Endothelial cell of umbilical vein (primary cell): ENCODE results near the gene ERAP2. TPM values are rescaled to one million over a fixed set of nuclear protein-coding genes. Genes with fewer than 3 reads are reported as not detected.

Experiments used
- BruUV-seq: library from RNA; stranded (reverse); fragments of 400-500 nt; replicated peaks from 2 replicates; lab custom pipeline; 2021; lab: Mats Ljungman, UMichigan
- CTCF ChIA-PET: fragments of 300-600, 350-600 bp; sonication (Branson Sonifier 250); formaldehyde crosslinking; loops from one replicate; lab custom pipeline; 2021; ENCODE audit warnings: antibody characterized with exemption, inconsistent platforms; lab: Charles Lee
- POLR2A ChIA-PET: fragments of 300-600, 350-600 bp; sonication (Branson Sonifier 250); formaldehyde crosslinking; loops from one replicate; lab custom pipeline; 2021; ENCODE audit warnings: antibody characterized with exemption, inconsistent platforms; lab: Charles Lee
- DNase-seq: peaks from one replicate; pipeline ENCODE4 v3.0.0-alpha.2; 2011; ENCODE audit warnings: low read depth, low spot score
- FAIRE-seq: peaks from 2 replicates; lab custom pipeline; 2011; peaks lifted over from hg19 to GRCh38; lab: Jason Lieb, UNC
- H2AFZ ChIP-seq: 2 replicates; pipeline ENCODE4 v1.6.0; 2012; ENCODE audit warnings: low read depth, low read length, control low read depth, inconsistent platforms
- H3K27ac ChIP-seq: 2 replicates; pipeline ENCODE4 v1.5.1; 2011; ENCODE audit warnings: low read depth, mild to moderate bottlenecking, control low read depth, low read length, moderate library complexity; ENCODE audit not compliant: insufficient read depth
- H3K27me3 ChIP-seq, 2 experiments: 2 replicates each; pipeline versions ENCODE4 v1.6.0 to v1.6.1; 2011; ENCODE audit warnings: low read length in 2 of 2, mixed read lengths in 1 of 2; ENCODE audit not compliant: control insufficient read depth in 2 of 2, insufficient read depth in 2 of 2
- H3K36me3 ChIP-seq, 2 experiments: 2 replicates in 1 of 2; 3 replicates in 1 of 2; pipeline ENCODE4 v1.5.1; 2011; ENCODE audit warnings: low read length in 2 of 2, mild to moderate bottlenecking in 1 of 2, moderate library complexity in 1 of 2; ENCODE audit not compliant: control insufficient read depth in 2 of 2, insufficient read depth in 2 of 2; ENCODE audit errors: extremely low read depth in 1 of 2
- H3K4me1 ChIP-seq: 3 replicates; pipeline ENCODE4 v1.5.1; 2011; ENCODE audit warnings: mild to moderate bottlenecking, low read length; ENCODE audit not compliant: control insufficient read depth, insufficient read depth; ENCODE audit errors: extremely low read depth
- H3K4me2 ChIP-seq: 2 replicates; pipeline ENCODE4 v1.6.1; 2011; ENCODE audit warnings: low read length, control low read depth, mixed read lengths; ENCODE audit not compliant: insufficient read depth
- H3K4me3 ChIP-seq, 3 experiments: fragments of 200-600 bp in 1 of 3; sonication (generic), shearing (Covaris generic) in 1 of 3; replicated peaks in 1 of 3; 2 replicates each; pipeline ENCODE4 v1.5.1; 2011 to 2016; ENCODE audit warnings: control low read depth in 3 of 3, low read length in 3 of 3, mild to moderate bottlenecking in 2 of 3, inconsistent platforms in 1 of 3, low read depth in 1 of 3, moderate library complexity in 1 of 3; ENCODE audit not compliant: insufficient read depth in 1 of 3
- H3K79me2 ChIP-seq: 2 replicates; pipeline ENCODE4 v1.6.0; 2012; ENCODE audit warnings: low read length, inconsistent platforms; ENCODE audit not compliant: control insufficient read depth, insufficient read depth
- H3K9ac ChIP-seq: replicated peaks from 2 replicates; pipeline ENCODE3; 2011; ENCODE audit warnings: low read length, control low read depth; ENCODE audit not compliant: insufficient read depth; ENCODE audit errors: extremely low read depth
- H3K9me1 ChIP-seq: replicated peaks from 3 replicates; pipeline ENCODE4 v1.6.0; 2011; ENCODE audit warnings: mild to moderate bottlenecking, low read length; ENCODE audit not compliant: control insufficient read depth, insufficient read depth; ENCODE audit errors: extremely low read depth
- H3K9me3 ChIP-seq: replicated peaks from 2 replicates; pipeline ENCODE4 v1.5.1; 2012; ENCODE audit warnings: low read length, inconsistent platforms; ENCODE audit not compliant: control insufficient read depth, insufficient read depth
- H4K20me1 ChIP-seq: replicated peaks from 2 replicates; pipeline ENCODE3; 2011; ENCODE audit warnings: mild to moderate bottlenecking, low read length; ENCODE audit not compliant: control insufficient read depth, insufficient read depth; ENCODE audit errors: extremely low read depth
- CTCF ChIP-seq, 2 donors: IDR thresholded peaks; 1 replicate in 1 of 2; 2 replicates in 1 of 2; pipeline ENCODE4 v1.5.1; 2011; ENCODE audit warnings: low read length in 2 of 2, mild to moderate bottlenecking in 2 of 2, moderate library complexity in 2 of 2, control low read depth in 1 of 2, inconsistent platforms in 1 of 2, low read depth in 1 of 2; ENCODE audit not compliant: insufficient read depth in 1 of 2; ENCODE audit errors: extremely low read depth in 1 of 2
- EZH2 ChIP-seq: IDR thresholded peaks from 2 replicates; pipeline ENCODE4 v1.6.1; 2012; ENCODE audit warnings: borderline replicate concordance, low read depth, mild to moderate bottlenecking, moderate library complexity, low read length, inconsistent platforms; ENCODE audit not compliant: severe bottlenecking
- FOS ChIP-seq: IDR thresholded peaks from 2 replicates; pipeline ENCODE4 v1.6.1; 2011; ENCODE audit warnings: mild to moderate bottlenecking, low read length, moderate library complexity, borderline replicate concordance; ENCODE audit not compliant: insufficient read depth
- GATA2 ChIP-seq: IDR thresholded peaks from 2 replicates; pipeline ENCODE4 v1.7.0; 2011; ENCODE audit warnings: low read depth, mild to moderate bottlenecking, moderate library complexity, mixed read lengths, low read length; ENCODE audit not compliant: insufficient read length, insufficient read depth
- JUN ChIP-seq: IDR thresholded peaks from 2 replicates; pipeline ENCODE4 v1.6.1; 2011; ENCODE audit warnings: borderline replicate concordance, low read depth; ENCODE audit not compliant: insufficient read length, insufficient read depth
- MAX ChIP-seq: IDR thresholded peaks from 2 replicates; pipeline ENCODE4 v1.6.1; 2011; ENCODE audit not compliant: insufficient read depth, insufficient read length
- MYC ChIP-seq: IDR thresholded peaks from one replicate; pipeline ENCODE4 v1.6.1; 2011; ENCODE audit warnings: mild to moderate bottlenecking, low read depth, low read length
- POLR2A ChIP-seq: IDR thresholded peaks from 2 replicates; pipeline ENCODE4 v1.6.1; 2012; ENCODE audit warnings: low read depth, mild to moderate bottlenecking, control low read depth, low read length
- POLR2AphosphoS5 ChIP-seq: IDR thresholded peaks from 2 replicates; pipeline ENCODE4 v1.6.1; 2012; ENCODE audit warnings: low read depth, mild to moderate bottlenecking, control low read depth, low read length, moderate library complexity; ENCODE audit not compliant: insufficient read depth
- dilution Hi-C: fragments of 300-500 bp; cut with MboI; formaldehyde crosslinking; loops from one replicate; pipeline ENCODE4 v1.15.0; 2019; ENCODE audit warnings: low sequenced_read_pairs; ENCODE audit not compliant: extremely low pct_ligation_motif_present
- intact Hi-C: fragments of 100-400 bp; cut with micrococcal nuclease; formaldehyde crosslinking; loops from one replicate; pipeline ENCODE4 v1.10.0; 2022
- polyA plus RNA-seq, 4 experiments: library from polyadenylated mRNA; depleted of rRNA in 3 of 4; stranded (reverse) in 3 of 4; unstranded in 1 of 4; fragments of >200 nt; gene quantifications; 2 replicates each; pipeline versions ENCODE4 v1.2.1 to v1.2.3, GENCODE V29; 2011 to 2012; ENCODE audit warnings: missing spikeins in 1 of 4
- total RNA-seq: library from RNA; stranded (reverse); gene quantifications from 2 replicates; pipeline ENCODE4 v1.2.3, GENCODE V29; 2021

Gene ERAP2
- total and polyA plus RNA-seq, 2 donors (not counting 3 experiments of a cell fraction or from before 2014, with no cell fraction given): 3.1 to 10.0 TPM

GRCh38 chr5:96868603-96869371 is 7.5 kb upstream of the ERAP2 start:
- dilution Hi-C loops: no loop called here
- Histone ChIP-seq H4K20me1 (no peaks in the 10 kb centered on the region), H3K9me3 (no peaks in the 10 kb centered on the region), H3K4me2 (no peak overlapping the region), H3K79me2 (no peaks in the 10 kb centered on the region), H3K4me1 (no peaks in the 10 kb centered on the region), H3K27ac (no peak overlapping the region), H3K4me3 (no peak overlapping the region), H3K9me1 (no peaks in the 10 kb centered on the region), H3K27me3 (no peaks in the 10 kb centered on the region), H2AFZ (no peak overlapping the region), H3K9ac (no peak overlapping the region), H3K36me3 (no peaks in the 10 kb centered on the region)
- intact Hi-C loops: loop anchor here (1.0 to 2.0 kb wide), 6 partner anchors 32 to 294 kb away; partner anchors contain the start of genes ERAP1 and LIX1
- TF ChIP-seq JUN (no peak), POLR2A (no peak), CTCF (IDR thresholded peaks at IDR 0.05; ENCODE audit: extremely low read depth in 1 of 2, insufficient read depth in 1 of 2, low read depth in 1 of 2, low read length in 2 of 2) (peak; percentile 80 to 88), MYC (no peak)
- peak; percentile 70 for DNase-seq
- BruUV-seq: no TSS peak
- ChIA-PET POLR2A (interaction anchor here (0.5 to 0.6 kb wide), 2 partner anchors 71 to 1434 kb away, joined by 3 to 5 read pairs; no protein-coding TSS in a partner anchor), CTCF (interaction anchor here (0.6 to 6.9 kb wide), 85 partner anchors 8 to 1959 kb away, joined by 3 to 81 read pairs (median 6); partner anchors contain the start of genes ERAP1, LIX1 and LNPEP)
- FAIRE-seq: peak; percentile 89

- Histone ChIP-seq H2AFZ (no peak overlapping the region), H3K36me3 (no peaks in the 10 kb centered on the region), H3K4me3 (no peak overlapping the region), H3K9me3 (no peaks in the 10 kb centered on the region), H3K27me3 (no peaks in the 10 kb centered on the region), H4K20me1 (no peaks in the 10 kb centered on the region), H3K4me2 (no peak overlapping the region), H3K9me1 (no peaks in the 10 kb centered on the region), H3K79me2 (no peaks in the 10 kb centered on the region), H3K4me1 (no peaks in the 10 kb centered on the region), H3K9ac (no peak overlapping the region), H3K27ac (no peak overlapping the region)
- dilution Hi-C loops: no loop called here
- DNase-seq (no peak), FAIRE-seq (no peak)
- intact Hi-C loops: loop anchor here (1.0 to 2.0 kb wide), 6 partner anchors 31 to 293 kb away; partner anchors contain the start of genes ERAP1 and LIX1
- POLR2A ChIA-PET: no interaction called here
- no TSS peak for BruUV-seq
- CTCF ChIA-PET: interaction anchor here (0.6 to 6.9 kb wide), 82 partner anchors 8 to 1959 kb away, joined by 3 to 81 read pairs (median 6); partner anchors contain the start of genes ERAP1, LIX1 and LNPEP
- TF ChIP-seq MAX (no peak), POLR2A (no peak), MYC (no peak), POLR2AphosphoS5 (no peak), JUN (no peak), FOS (no peak), EZH2 (no peak), CTCF (IDR thresholded peaks at IDR 0.05; ENCODE audit: extremely low read depth in 1 of 2, insufficient read depth in 1 of 2, low read depth in 1 of 2, low read length in 2 of 2) (no peak), GATA2 (no peak)
Measured at GRCh38 chr5:96869372-96869641, 7.0 kb upstream of the ERAP2 start.
